ENCODE measurements around the gene CCDC200.
A peak's percentile ranks its signal among the peaks of the same experiment; 100 is the strongest.
"Not testable (repeated sequence)": the region's sequence is repeated elsewhere in the genome, so short reads cannot be mapped to it uniquely, and the experiment has no call there.

Gene CCDC200

DNA sequence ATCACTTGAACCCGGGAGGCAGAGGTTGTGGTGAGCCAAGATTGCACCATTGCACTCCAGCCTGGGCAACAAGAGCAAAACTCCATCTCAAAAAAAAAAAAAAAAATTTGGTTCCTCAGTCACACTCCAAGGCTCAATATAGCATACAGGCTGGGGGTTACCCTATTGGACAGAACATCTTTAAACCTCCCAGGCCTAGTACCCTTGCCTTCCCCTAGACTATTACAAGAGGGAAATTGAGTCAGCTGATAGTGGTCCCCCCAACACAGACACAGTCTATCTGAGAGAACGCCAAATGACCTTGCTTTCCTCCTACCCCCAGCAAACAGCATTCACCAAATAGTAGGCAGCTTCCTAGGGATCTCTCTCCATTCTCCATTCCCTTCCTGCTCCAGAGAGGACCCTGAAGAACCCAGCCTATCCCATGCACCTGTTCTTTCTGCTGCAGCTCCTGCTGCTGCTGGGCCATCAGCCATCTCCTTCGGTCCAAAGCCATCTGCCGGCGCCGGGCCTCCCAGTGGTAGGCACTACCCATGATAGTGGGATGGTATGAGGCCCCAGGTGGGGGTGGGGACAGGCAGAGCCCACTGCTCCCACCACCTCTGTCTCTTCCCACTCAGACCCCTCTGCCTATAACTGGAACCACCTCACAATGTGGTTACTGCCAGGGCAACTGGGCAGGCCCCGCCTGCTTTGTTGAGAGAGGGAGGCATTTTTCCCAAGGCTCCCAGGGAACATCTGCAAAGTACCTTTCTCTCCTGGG, at the start of gene CCDC200:
Gene CCDC200 (minus strand): TSS at position 604 of the 763 bp plus-strand sequence. CDS start 69 bp downstream, at position 535.
- not testable (repeated sequence) for DNase-seq (ENCODE audit: low spot score)

GRCh38 chr17:43272914-43273313, 44.5 kb upstream of the CCDC200 start:
- DNase-seq (ENCODE audit: low spot score): not testable (repeated sequence)

DNA sequence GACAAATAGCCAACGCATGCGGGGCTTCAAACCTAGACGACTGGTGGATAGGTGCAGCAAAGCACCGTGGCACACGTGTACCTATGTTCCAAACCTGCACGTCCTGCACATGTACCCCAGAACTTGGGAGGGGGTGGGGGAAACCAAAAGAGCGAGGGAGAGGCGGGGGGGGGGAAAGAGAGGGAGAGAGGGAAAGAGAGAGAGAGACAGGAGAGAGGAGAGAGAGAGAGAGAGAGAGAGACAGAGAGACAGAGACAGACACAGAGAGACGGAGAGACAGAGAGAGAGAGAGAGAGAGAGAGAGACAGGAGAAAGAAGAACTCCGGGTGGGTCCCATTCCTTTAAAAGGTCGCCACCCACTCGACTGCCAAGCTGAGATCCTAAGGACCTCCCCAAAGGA, 44.1 kb upstream of the CCDC200 start:
- not testable (repeated sequence) for DNase-seq (ENCODE audit: low spot score)

DNA sequence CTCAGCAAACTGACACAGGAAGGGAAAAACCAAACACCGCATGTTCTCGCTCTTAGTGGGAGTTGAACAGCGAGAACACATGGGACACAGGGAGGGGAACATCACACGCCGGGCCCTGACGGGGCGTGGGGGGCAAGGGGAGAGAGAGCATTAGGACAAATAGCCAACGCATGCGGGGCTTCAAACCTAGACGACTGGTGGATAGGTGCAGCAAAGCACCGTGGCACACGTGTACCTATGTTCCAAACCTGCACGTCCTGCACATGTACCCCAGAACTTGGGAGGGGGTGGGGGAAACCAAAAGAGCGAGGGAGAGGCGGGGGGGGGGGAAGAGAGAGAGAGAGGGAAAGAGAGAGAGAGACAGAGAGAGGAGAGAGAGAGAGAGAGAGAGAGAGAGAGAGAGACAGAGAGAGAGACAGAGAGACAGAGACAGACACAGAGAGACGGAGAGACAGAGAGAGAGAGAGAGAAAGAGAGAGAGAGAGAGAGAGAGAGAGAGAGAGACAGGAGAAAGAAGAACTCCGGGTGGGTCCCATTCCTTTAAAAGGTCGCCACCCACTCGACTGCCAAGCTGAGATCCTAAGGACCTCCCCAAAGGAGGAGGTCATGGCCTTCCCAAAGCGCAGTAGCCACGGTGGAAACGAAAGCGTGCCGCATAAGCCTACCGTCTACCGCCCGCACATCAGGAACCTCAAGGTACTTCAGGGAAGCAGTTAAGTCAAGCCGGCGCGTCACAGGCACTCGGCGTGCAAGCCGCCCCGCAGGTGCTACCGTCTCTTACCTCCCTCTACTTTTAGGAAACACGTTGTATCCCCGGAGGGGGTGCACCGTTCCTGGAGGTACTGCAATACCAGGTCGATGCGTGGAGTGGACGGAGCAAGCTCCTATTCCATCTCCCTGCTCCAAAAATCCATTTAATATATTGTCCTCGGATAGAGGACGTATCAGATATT, 42.4 kb upstream of the CCDC200 start:
- not testable (repeated sequence) for DNase-seq (ENCODE audit: low spot score)

DNA sequence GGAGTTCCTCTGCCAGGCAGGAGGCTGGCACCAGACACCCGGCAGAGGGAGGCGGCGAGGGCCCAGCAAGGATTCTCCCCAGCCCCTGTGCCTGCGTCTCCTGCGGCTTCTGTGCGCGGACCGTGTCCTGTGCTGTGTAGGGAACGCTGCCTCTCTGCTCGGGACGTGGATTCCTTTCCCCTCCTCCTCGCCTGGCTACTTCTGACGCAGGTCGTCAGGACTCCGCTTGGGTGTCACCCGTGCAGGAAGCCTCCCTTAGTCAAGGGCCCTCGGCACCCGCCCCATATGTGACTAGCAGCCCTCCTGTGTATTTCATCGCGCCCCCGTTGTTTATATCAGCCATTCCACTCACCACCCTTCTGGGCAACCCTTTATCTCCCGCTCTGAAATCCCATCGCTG, 18.0 kb upstream of the CCDC200 start:
- DNase-seq (ENCODE audit: low spot score): not testable (repeated sequence)

DNA sequence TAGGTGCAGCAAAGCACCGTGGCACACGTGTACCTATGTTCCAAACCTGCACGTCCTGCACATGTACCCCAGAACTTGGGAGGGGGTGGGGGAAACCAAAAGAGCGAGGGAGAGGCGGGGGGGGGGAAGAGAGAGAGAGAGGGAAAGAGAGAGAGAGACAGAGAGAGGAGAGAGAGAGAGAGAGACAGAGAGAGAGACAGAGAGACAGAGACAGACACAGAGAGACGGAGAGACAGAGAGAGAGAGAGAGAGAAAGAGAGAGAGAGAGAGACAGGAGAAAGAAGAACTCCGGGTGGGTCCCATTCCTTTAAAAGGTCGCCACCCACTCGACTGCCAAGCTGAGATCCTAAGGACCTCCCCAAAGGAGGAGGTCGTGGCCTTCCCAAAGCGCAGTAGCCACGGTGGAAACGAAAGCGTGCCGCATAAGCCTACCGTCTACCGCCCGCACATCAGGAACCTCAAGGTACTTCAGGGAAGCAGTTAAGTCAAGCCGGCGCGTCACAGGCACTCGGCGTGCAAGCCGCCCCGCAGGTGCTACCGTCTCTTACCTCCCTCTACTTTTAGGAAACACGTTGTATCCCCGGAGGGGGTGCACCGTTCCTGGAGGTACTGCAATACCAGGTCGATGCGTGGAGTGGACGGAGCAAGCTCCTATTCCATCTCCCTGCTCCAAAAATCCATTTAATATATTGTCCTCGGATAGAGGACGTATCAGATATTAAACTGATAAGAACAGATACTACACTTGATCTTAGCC, 12.4 kb upstream of the CCDC200 start:
- not testable (repeated sequence) for DNase-seq (ENCODE audit: low spot score)

GRCh38 chr17:43239597-43239996, 11.2 kb upstream of the CCDC200 start:
- not testable (repeated sequence) for DNase-seq (ENCODE audit: low spot score)

- DNase-seq (ENCODE audit: low spot score): not testable (repeated sequence)
These were observed 5.5 kb upstream of the CCDC200 start, which contains the start of gene RNU2-1 for GRCh38 chr17:43233877-43234276. RNU2-1 (minus strand) TSS chr17:43233977.

- not testable (repeated sequence) for DNase-seq (ENCODE audit: low spot score)
These were observed 4.8 kb upstream of the CCDC200 start for GRCh38 chr17:43233263-43233662.

DNA sequence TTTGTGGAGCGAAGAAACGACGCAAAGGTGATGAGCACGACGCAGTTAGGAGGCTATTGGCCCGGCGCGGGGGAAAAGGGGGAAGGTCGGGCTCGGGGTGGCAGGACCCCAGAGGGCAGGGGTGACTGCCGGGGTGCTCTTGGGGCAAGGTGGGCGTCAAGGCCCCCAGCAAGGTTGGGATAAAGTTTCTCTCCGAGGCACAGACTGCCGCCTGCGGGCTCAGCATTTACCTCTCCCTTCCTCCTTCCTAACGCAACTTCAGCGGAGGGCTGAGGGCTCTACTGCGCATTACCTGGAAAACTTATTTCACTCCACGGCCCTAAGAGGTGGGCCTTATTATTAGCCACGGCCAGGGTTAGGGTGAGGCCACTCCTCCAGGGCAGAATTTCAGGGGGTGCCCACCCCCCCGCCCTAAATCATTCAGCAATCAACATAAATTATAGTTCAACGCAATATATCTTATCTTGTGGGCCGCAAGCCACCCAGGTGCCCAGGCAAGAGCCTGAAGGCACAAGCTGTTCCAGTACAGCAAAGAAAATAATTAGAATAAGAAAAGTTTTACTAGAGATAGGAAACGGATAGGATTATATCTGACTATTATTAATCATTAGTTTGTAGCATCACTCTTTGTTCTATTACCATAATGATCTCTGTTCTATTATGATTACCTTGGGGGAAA, 3.7 kb upstream of the CCDC200 start:
- not testable (repeated sequence) for DNase-seq (ENCODE audit: low spot score)

GRCh38 chr17:43231205-43232020, 3.0 kb upstream of the CCDC200 start:
- peak; percentile 23 for DNase-seq (ENCODE audit: low spot score)

DNA sequence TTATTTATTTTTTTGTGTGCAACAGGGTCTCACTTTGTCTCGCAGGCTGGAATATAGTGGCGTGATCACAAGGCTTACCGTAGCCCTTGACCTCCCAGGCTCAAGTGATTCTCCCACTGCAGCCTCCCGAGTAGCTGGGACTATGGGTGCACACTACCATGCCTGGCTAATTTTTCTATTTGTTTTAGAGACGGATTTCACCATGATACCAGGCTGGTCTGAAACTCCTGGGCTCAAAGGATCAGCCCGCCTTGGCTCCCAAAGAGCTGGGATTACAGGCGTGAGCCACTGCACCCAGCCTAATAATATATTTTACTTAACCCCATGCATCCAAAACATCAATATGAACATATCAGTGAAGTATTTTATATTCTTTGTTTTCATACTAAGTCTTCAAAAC, 2.0 kb downstream of the CCDC200 start:
- peak; percentile 15 for DNase-seq (ENCODE audit: low spot score)

DNA sequence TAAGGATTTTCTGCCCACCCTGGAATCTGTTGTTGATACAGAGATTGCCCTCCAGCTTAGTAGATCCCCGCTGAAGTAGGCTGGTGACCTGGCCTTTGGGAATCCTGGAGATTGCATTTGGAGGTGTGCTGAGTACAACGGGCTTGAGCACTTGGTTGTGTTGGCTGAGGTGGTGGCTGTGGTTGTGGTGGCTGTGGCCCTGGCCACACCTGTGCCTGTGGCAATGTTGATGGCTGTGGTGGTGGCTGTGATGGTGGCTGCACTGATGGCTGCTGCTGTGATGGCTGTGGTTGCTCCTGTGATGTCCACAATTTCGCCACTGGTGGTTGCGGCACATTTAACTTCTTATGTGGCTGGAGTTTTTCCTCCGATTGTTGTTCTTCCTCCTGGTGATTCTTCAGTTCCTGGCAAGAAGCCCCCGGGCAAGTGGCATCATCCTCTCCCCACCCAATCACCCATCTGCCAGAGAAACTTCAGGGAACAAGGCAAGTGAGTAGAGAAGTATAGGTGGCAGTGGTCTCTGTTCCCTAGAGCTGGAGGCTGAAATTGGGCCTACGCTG, 4.2 kb downstream of the CCDC200 start:
- peak; percentile 44 for DNase-seq (ENCODE audit: low spot score)

- no peak for DNase-seq (ENCODE audit: low spot score)
These were observed 7.8 kb downstream of the CCDC200 start for GRCh38 chr17:43220511-43221125.

GRCh38 chr17:43219746-43220380, 8.6 kb downstream of the CCDC200 start:
- DNase-seq (ENCODE audit: low spot score): no peak

GRCh38 chr17:43219001-43219400, 9.4 kb downstream of the CCDC200 start:
- no peak for DNase-seq (ENCODE audit: low spot score)

DNA sequence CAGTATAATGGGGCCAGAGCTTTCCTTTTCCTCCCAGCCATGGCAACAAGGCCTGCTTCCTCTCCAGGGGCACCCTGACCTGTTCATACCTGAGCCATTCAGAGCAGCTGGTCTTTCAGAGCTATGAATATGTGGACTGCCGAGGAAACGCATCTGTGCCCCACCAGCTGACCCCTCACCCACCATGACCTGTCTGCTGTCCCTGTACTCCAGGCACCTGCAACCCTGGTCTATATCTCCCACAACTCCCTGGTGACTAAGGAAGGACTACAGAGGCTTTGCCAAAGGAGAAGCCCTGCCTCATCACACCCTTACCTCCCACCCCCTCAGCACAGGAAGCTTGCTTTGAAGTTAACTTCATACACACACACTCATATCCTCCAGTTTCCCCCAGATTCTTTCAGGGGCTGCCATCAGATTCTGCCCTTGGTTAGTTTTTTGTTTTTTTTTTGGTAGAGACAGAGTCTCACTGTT, 10.8 kb downstream of the CCDC200 start:
- DNase-seq (ENCODE audit: low spot score): no peak

GRCh38 chr17:43216762-43217613, 11.4 kb downstream of the CCDC200 start:
- no peak for DNase-seq (ENCODE audit: low spot score)
